Parathyroid adenoma (tissue), 2 donors: ENCODE measurements around the gene GKN2.

Experiments used
- H2AFZ ChIP-seq: fragments of 300-600 bp; sonication (generic); one replicate; pipeline ENCODE4 v1.7.0; 2017; ENCODE audit warnings: antibody characterized with exemption, mild to moderate bottlenecking
- H3K27ac ChIP-seq: fragments of 300-600 bp; sonication (generic); one replicate; pipeline ENCODE4 v1.7.0; 2017
- H3K27me3 ChIP-seq: fragments of 300-600 bp; sonication (generic); one replicate; pipeline ENCODE4 v1.7.0; 2017; ENCODE audit warnings: low read length; ENCODE audit not compliant: control insufficient read depth, insufficient read depth
- H3K36me3 ChIP-seq: fragments of 300-600 bp; sonication (generic); one replicate; pipeline ENCODE4 v1.7.0; 2017; ENCODE audit warnings: low read length; ENCODE audit not compliant: control insufficient read depth, insufficient read depth
- H3K4me1 ChIP-seq: fragments of 300-600 bp; sonication (generic); one replicate; pipeline ENCODE4 v1.7.0; 2017; ENCODE audit warnings: control low read depth
- H3K4me2 ChIP-seq: fragments of 300-600 bp; sonication (generic); one replicate; pipeline ENCODE4 v1.7.0; 2017; ENCODE audit warnings: low read length
- H3K4me3 ChIP-seq: fragments of 300-600 bp; sonication (generic); one replicate; pipeline ENCODE4 v1.7.0; 2017; ENCODE audit warnings: low read depth, low read length
- H3K79me2 ChIP-seq: fragments of 300-600 bp; sonication (generic); one replicate; pipeline ENCODE4 v1.7.0; 2017; ENCODE audit warnings: control low read depth
- H3K9ac ChIP-seq: fragments of 300-600 bp; sonication (generic); one replicate; pipeline ENCODE4 v1.7.0; 2017; ENCODE audit warnings: mild to moderate bottlenecking
- H3K9me3 ChIP-seq: fragments of 300-600 bp; sonication (generic); one replicate; pipeline ENCODE4 v1.7.0; 2017; ENCODE audit warnings: low read length; ENCODE audit not compliant: control insufficient read depth
- TF ChIP-seq, protein P1 (sequence below): fragments of 300-600 bp; sonication (generic); IDR thresholded peaks from one replicate; pipeline ENCODE4 v1.7.0; 2017; ENCODE audit warnings: antibody characterized with exemption, mild to moderate bottlenecking
- donor health status: primary hyperparathyroidism.

GKN2 gene

GRCh38 chr2:68952887-68953521 is at the start of gene GKN2:
TSS of gene GKN2 (minus strand) at chr2:68952893. CDS start at chr2:68952861, 32 bp downstream.
- H3K4me1 ChIP-seq, result no peaks in the 10 kb centered on the region
- H2AFZ ChIP-seq, result no peak within 1 kb of the TSS
- TF ChIP-seq, protein P1, sequence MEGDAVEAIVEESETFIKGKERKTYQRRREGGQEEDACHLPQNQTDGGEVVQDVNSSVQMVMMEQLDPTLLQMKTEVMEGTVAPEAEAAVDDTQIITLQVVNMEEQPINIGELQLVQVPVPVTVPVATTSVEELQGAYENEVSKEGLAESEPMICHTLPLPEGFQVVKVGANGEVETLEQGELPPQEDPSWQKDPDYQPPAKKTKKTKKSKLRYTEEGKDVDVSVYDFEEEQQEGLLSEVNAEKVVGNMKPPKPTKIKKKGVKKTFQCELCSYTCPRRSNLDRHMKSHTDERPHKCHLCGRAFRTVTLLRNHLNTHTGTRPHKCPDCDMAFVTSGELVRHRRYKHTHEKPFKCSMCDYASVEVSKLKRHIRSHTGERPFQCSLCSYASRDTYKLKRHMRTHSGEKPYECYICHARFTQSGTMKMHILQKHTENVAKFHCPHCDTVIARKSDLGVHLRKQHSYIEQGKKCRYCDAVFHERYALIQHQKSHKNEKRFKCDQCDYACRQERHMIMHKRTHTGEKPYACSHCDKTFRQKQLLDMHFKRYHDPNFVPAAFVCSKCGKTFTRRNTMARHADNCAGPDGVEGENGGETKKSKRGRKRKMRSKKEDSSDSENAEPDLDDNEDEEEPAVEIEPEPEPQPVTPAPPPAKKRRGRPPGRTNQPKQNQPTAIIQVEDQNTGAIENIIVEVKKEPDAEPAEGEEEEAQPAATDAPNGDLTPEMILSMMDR, result no peak
- no peak within 1 kb of the TSS for H3K9ac ChIP-seq
- H3K79me2 ChIP-seq, result no peaks in the 10 kb centered on the region
- H3K27ac ChIP-seq, result no peak within 1 kb of the TSS
- no peak within 1 kb of the TSS for H3K4me3 ChIP-seq
- no peak within 1 kb of the TSS for H3K4me2 ChIP-seq
- no peaks in the 10 kb centered on the region for H3K9me3 ChIP-seq
- H3K27me3 ChIP-seq, result no peaks in the 10 kb centered on the region
- no peaks in the 10 kb centered on the region for H3K36me3 ChIP-seq

DNA sequence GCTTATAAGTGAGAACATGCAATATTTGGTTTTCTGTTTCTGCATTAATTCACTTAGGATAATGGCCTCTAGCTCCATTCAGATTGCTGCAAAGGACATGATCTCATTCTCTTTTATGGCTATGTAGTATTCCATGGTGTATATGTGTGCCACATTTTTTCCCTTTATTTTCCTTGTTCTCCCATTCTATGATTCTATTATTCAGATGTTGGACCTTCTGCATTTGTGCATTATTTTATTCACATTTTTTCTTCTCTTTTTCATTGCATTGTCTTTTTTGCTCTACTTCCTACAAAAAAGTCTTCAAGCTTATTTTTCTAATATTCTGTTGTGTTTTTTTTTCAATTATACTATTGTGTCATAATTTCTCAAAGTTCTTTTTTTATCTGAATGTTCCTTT is 49.2 kb upstream of the GKN2 start:
- Histone ChIP-seq H3K4me2 (no peak overlapping the region), H2AFZ (no peak overlapping the region), H3K4me3 (no peak overlapping the region), H3K27ac (no peak overlapping the region), H3K79me2 (no peaks in the 10 kb centered on the region), H3K4me1 (no peaks in the 10 kb centered on the region), H3K9me3 (no peaks in the 10 kb centered on the region), H3K9ac (no peak overlapping the region), H3K36me3 (no peaks in the 10 kb centered on the region), H3K27me3 (no peaks in the 10 kb centered on the region)
- TF ChIP-seq, protein P1, result no peak

DNA sequence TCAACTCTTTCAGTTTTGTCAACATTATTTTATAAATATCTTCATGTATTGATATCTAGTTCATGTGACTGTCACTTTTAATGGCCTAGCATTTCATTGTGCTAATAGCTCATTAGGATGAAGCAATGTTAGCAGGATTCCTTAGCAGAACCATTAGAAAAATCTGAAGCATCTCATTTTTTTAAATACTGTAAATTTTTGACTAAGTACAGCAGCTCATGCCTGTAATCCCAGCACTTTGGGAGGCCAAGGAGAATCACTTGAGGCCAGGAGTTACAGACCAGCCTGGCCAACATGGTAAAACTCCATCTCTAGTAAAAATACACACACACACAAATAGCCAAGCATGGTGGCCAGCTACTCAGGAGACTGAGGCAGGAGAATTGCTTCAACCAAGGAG is 44.7 kb upstream of the GKN2 start:
- H3K79me2 ChIP-seq, result no peaks in the 10 kb centered on the region
- TF ChIP-seq, protein P1, result no peak

GRCh38 chr2:68995916-68996315 is 43.2 kb upstream of the GKN2 start:
- no peak overlapping the region for H3K27ac ChIP-seq
- no peak overlapping the region for H3K4me3 ChIP-seq
- no peaks in the 10 kb centered on the region for H3K27me3 ChIP-seq
- H3K9me3 ChIP-seq, result no peaks in the 10 kb centered on the region
- H2AFZ ChIP-seq, result no peak overlapping the region
- no peaks in the 10 kb centered on the region for H3K4me1 ChIP-seq
- H3K36me3 ChIP-seq, result no peaks in the 10 kb centered on the region
- no peak overlapping the region for H3K9ac ChIP-seq
- TF ChIP-seq, protein P1, result no peak
- no peaks in the 10 kb centered on the region for H3K79me2 ChIP-seq
- H3K4me2 ChIP-seq, result no peak overlapping the region

More for the DNA sequence above, 44.7 kb upstream of the GKN2 start:
- no peak overlapping the region for H3K4me2 ChIP-seq
- H3K4me1 ChIP-seq, result no peaks in the 10 kb centered on the region
- no peak overlapping the region for H3K27ac ChIP-seq
- H3K36me3 ChIP-seq, result no peaks in the 10 kb centered on the region
- no peak overlapping the region for H2AFZ ChIP-seq
- no peak overlapping the region for H3K4me3 ChIP-seq
- no peaks in the 10 kb centered on the region for H3K9me3 ChIP-seq
- no peaks in the 10 kb centered on the region for H3K27me3 ChIP-seq
- no peak overlapping the region for H3K9ac ChIP-seq

- H3K9me3 ChIP-seq, result no peaks in the 10 kb centered on the region
- H3K4me3 ChIP-seq, result no peak overlapping the region
- no peak overlapping the region for H3K4me2 ChIP-seq
- H3K36me3 ChIP-seq, result no peaks in the 10 kb centered on the region
- no peaks in the 10 kb centered on the region for H3K79me2 ChIP-seq
- no peak overlapping the region for H3K27ac ChIP-seq
- H3K9ac ChIP-seq, result no peak overlapping the region
- no peaks in the 10 kb centered on the region for H3K27me3 ChIP-seq
- TF ChIP-seq, protein P1, result no peak
- H2AFZ ChIP-seq, result no peak overlapping the region
- no peaks in the 10 kb centered on the region for H3K4me1 ChIP-seq
Observed at GRCh38 chr2:68994864-68995263, 42.2 kb upstream of the GKN2 start.
